HG03108 (cell line): Measurements from ENCODE around the gene PUM2.

Experiments
- ATAC-seq: cut with Tn5 transposase; IDR thresholded peaks from one replicate; pipeline ENCODE4 v1.9.1; 2021; ENCODE audit warnings: moderate library complexity; ENCODE audit not compliant: unreplicated experiment

PUM2 gene

GRCh38 chr2:20220806-20221554 is 129.7 kb downstream of the PUM2 start:
- ATAC-seq, result no peak

GRCh38 chr2:20219763-20220380 is 130.8 kb downstream of the PUM2 start:
- ATAC-seq, result no peak

GRCh38 chr2:20218331-20219320 is 132.0 kb downstream of the PUM2 start:
- ATAC-seq, result no peak

GRCh38 chr2:20217041-20217970 is 133.3 kb downstream of the PUM2 start:
- ATAC-seq, result no peak

DNA sequence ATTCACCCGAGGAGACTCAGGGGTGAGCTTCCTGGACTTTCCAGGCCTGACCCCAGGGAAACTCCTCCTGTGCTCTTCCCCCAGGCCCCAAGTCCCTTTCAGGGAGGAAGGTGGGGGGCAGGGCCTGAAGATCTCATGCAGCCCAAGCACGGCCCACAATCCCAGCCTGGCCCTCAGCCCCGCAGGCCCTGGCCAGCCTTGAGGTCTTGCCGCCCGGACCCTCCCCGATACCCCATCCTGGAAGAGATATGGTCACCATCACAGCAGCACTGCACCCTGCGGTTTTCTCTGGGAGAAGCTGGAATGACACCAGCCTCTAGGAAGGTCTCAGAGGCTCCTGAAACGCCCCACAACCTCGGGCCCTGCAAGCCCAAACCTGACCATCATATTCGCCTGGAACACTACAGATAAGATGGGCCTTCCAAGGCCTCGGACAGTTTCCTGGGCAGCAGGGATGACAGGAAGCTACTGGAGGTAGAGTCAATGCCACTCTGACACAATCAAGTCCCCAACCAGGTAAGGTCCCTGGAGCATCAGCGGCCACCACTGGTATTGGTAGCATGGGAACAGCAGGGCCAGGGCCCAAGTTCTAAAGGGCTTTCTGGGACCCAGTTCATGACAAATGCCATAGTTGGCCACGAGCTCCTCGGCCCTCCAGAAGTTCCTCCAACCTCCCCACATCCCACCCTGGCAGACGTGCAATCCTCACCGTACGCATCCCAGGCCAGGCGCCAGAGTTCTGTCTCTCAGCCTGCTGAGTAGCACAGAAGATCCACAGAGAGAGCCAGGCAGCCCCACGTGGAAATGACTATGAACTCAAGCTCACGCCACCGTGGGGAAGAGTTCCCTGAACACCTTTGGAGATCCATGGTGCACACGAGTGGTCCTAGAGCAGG is 134.3 kb downstream of the PUM2 start:
- ATAC-seq, result no peak

- no peak for ATAC-seq
Observed at GRCh38 chr2:20215183-20216040, 135.2 kb downstream of the PUM2 start.

DNA sequence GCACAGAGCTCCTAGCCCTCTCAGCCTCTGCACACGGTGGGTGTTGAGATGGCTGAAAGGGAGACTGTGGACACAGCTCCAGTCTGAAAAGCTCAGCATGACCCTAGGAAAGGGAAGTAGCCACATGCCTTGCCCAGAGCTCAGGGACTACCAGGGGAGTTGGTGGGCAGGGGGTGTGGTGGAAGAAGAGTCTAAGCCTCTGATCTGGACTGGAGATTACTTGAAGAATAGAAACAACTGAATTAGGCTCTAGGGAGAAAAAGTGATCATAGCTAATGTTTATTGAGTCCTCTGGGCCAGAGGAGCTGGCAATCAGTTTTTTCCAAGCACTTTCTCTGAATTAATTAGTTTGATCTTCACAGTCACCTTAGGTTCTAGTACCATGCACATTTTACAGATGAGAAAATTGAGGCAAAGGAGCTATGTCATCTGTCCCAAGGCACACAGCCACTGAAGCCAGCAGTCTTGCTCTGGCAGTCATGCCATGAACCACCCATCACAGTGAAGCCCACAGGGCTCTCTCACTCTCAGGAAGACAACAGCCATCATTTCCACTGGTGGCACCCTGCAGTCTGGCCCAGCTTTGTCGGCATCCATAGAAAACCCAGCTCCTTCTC is 136.0 kb downstream of the PUM2 start:
- ATAC-seq, result no peak

DNA sequence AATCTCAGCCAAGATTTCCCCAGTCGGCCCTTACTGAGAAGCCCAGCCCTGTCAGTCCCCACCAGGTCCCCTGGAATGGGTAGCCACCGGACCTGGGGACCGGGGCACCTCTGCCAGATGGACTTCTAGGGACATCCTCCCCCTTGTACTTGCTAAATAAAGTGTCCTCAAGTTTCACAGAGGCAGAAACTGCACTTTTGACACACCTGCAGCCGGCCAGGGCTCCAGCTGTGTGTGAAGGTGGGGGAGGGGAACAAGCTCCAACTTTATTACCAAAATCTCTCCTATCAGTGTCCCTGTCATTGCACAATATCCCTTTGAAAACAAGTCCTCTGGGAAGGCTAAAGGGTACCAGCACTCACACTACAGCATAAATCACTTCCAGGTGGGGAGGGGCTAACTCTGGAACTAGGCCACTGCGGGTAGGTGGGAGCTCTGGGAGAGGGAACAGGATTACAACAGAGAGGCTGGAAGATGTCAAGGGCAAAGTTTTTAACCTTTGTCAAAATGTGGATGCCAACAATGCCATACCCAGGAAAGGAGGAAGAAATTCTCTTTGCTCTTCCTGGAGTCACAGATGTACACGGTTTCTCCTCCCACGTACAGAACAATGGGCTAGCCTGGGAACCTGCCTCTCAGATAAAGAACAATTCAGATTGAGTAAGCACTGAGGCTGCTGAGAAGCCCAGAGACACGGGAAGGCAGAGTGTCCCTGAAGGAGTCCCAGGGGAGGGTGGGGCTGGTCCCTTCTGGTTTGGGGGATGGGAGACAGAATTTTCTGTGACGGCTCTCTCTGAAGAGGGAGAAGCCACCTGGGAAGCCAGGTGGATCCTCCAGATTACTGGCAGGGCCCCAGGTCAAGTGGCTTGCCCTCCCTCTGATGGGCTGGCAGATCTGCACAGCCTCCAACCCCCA is 136.7 kb downstream of the PUM2 start:
- no peak for ATAC-seq

DNA sequence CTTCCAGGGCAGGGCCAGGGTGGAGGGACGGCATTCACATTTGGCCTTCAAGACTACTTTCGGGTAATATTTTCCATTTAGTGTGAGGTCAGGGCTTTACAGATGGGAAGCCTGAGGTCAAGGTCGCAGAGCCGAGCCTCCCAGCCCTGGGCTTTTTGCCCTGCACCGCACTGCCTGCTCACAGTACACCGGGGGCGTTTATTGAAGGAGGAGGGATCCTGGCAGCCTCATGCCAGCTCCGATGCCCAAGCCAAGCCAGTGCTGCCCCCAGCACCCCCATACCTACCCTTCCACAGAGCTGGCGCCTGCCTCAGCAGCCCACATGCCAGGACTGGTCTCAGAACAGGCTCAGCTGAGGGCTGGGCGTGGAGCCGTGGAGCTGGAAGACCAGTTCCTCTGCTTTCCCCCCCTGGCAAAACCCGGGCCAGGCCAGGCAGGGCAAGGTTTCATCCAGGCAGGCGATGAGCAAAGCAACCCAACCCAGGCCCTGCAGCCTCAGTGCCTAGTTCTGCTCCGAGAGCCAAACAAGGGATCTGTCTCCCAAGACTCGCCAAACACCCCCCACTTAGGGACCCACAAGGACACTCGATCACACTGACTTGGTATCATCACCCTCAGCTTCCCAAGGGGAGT is 137.7 kb downstream of the PUM2 start:
- no peak for ATAC-seq

DNA sequence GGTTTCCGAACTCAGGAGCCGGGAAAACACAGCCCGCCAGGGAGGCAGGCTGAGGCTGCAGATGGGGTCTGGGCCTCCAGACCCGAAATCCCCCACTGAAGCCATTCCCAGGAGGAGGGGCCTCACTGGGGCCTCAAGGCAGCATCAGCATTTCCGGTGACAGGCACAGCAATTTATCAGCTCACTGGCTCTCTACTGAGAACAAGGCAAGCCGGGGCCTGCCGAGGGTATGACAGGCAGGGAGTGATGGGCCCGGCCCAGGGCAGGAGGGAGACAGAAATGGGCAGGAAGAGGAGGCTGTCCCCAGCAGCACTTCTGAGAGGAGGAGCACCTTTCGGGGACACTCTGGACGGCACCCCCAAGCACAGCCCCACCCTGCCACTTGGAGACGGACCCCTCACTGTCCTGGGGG is 138.2 kb downstream of the PUM2 start:
- no peak for ATAC-seq

- no peak for ATAC-seq
Observed at GRCh38 chr2:20211860-20212458, 138.7 kb downstream of the PUM2 start.

DNA sequence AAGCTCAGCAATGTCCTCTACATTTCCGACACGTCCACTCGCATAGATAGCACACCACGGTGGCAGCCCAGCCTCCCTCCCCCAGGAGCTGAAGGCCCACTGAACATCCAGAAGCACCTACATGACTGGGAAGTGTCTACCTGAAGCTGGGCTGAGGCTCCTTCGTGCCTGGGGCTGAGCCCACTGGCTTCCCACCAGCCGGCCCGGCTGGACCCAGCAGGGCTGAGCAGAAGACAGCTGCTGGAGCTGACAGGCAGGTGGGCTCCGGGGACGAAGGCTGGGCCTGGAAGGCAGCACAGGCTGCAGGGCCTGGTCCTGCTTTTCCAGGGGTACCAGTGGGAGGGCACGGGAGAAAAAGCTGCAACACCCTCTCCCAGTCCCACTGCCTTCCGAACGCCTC is 139.2 kb downstream of the PUM2 start:
- no peak for ATAC-seq

DNA sequence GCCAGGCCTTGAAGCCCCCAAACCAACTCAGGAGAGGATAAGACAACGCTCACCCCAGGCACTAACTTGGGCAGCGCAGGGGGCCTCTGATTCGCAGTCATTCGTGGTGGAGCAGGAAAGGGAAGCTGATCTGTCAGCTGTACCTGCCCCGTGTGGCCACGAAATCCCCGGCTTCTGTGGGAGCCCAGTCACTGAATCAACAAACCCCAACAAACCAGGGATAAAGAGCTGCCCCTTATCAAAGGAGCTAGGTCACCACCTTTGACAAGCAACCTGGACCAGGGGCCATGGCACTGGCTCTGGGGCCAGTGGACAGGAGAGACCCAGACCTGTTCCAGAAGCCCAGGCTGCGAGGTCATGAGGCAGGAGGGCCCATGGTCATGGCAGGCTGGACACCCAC is 140.2 kb downstream of the PUM2 start:
- ATAC-seq, result no peak

GRCh38 chr2:20209373-20210109 is 141.1 kb downstream of the PUM2 start:
- ATAC-seq, result no peak

DNA sequence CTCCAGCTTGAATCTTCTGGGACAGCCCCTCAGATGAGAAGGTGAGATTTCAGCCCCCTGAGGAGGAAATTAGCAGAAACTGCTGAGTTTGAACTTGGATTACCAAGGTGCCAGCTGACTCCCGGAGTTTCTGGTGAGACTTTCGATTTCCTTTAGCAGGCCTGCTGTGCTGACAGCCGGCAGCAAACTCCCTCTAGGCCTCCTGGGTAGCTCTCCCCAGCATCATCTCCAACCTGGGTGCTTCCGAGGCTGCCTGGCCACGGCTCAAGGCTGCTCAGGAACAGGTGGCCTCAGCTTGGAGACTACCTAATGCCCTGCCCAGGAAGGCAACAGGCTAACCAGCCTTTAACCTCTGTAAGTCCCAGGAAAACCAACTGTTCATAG is 142.2 kb downstream of the PUM2 start:
- no peak for ATAC-seq

GRCh38 chr2:20207051-20207450 is 143.6 kb downstream of the PUM2 start:
- peak; percentile 72 for ATAC-seq
